PC-3 (cell line): ENCODE data around the gene TLR1.

Source experiments
- EZH2 ChIP-seq: fragments of 300-600 bp; sonication (generic); IDR thresholded peaks from one replicate; pipeline ENCODE4 v1.6.1; 2017; ENCODE audit warnings: antibody characterized with exemption, mild to moderate bottlenecking, low read length; ENCODE audit not compliant: unreplicated experiment
- EZH2phosphoT487 ChIP-seq: fragments of 300-600 bp; sonication (generic); IDR thresholded peaks from 2 replicates; pipeline ENCODE4 v1.6.1; 2018; ENCODE audit warnings: mild to moderate bottlenecking, antibody characterized with exemption, low read length, borderline replicate concordance
- TF ChIP-seq, protein P1 (sequence below): fragments of 300-600 bp; sonication (generic); conservative IDR thresholded peaks from 2 replicates; pipeline ENCODE4 v1.5.1; 2017; ENCODE audit warnings: antibody characterized with exemption, low read depth, mild to moderate bottlenecking, low read length

DNA sequence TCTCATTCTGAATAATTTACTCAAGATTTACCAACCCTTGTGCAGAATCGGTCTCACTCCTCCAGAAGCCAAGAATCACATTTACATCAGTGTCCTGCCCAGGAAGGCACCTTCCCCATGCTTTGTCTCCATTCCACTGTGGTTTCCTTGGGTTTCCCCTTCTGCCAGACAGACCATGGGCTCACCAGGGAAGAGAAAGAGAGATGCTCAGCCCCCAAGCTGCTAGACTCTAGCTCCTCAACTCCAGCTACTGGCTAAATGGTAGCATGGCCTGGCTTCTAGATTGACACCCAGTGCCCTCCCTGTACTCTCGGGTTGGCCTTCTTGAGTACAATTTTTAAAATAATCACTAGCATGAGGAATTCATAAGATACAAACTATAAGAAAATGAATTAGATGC lies 34.7 kb downstream of the TLR1 start:
- TF ChIP-seq, protein P1, sequence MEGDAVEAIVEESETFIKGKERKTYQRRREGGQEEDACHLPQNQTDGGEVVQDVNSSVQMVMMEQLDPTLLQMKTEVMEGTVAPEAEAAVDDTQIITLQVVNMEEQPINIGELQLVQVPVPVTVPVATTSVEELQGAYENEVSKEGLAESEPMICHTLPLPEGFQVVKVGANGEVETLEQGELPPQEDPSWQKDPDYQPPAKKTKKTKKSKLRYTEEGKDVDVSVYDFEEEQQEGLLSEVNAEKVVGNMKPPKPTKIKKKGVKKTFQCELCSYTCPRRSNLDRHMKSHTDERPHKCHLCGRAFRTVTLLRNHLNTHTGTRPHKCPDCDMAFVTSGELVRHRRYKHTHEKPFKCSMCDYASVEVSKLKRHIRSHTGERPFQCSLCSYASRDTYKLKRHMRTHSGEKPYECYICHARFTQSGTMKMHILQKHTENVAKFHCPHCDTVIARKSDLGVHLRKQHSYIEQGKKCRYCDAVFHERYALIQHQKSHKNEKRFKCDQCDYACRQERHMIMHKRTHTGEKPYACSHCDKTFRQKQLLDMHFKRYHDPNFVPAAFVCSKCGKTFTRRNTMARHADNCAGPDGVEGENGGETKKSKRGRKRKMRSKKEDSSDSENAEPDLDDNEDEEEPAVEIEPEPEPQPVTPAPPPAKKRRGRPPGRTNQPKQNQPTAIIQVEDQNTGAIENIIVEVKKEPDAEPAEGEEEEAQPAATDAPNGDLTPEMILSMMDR: no peak
- TF ChIP-seq EZH2: no peak
- no peak for TF ChIP-seq EZH2phosphoT487
